ENCODE measurements around the gene MAP1LC3A. TPM values are rescaled to one million over a fixed set of nuclear protein-coding genes. Genes with fewer than 3 reads are reported as not detected.

The MAP1LC3A gene
- total RNA-seq, 6 experiments from 2014 or later: 14.4 to 39.6 (median 26.3) TPM

GRCh38 chr20:34571753-34572152, 13.2 kb downstream of the MAP1LC3A start:
- H3K36me3 ChIP-seq: no peaks in the 10 kb centered on the region
- no peak overlapping the region for H3K4me3 ChIP-seq
- H3K9me3 ChIP-seq: no peaks in the 10 kb centered on the region
- intact Hi-C loops (cut with DNase I): no loop called here
- DNase-seq (peak in 1 of 3 donors; percentile 32), ATAC-seq (no peak)
- TF ChIP-seq POLR2A (IDR thresholded peaks at IDR 0.05) (no peak), CTCF (IDR thresholded peaks at IDR 0.05) (no peak)
- H3K4me1 ChIP-seq: no peaks in the 10 kb centered on the region
- no peak overlapping the region for H3K27ac ChIP-seq
- WGBS (ENCODE audit: insufficient coverage, low coverage, low lambda C conversion rate, missing lambda C conversion rate): no CpG with 5 or more reads among the region's 5 CpGs
- H3K27me3 ChIP-seq: no peaks in the 10 kb centered on the region

GRCh38 chr20:34573541-34574300, 15.2 kb downstream of the MAP1LC3A start:
- ATAC-seq (no peak), DNase-seq (no peak)
- Histone ChIP-seq H3K27me3 (no peaks in the 10 kb centered on the region), H3K36me3 (no peaks in the 10 kb centered on the region), H3K4me1 (no peaks in the 10 kb centered on the region), H3K27ac (no peak overlapping the region), H3K9me3 (no peaks in the 10 kb centered on the region), H3K4me3 (no peak overlapping the region)
- 100% methylated on average over 3 of the region's 7 CpGs for WGBS (ENCODE audit: insufficient coverage, low coverage, low lambda C conversion rate, missing lambda C conversion rate)
- intact Hi-C loops (cut with DNase I): no loop called here
- no peak for TF ChIP-seq CTCF (IDR thresholded peaks at IDR 0.05)
- TF ChIP-seq POLR2A (IDR thresholded peaks at IDR 0.05): no peak

- intact Hi-C loops (cut with DNase I): no loop called here
- Histone ChIP-seq H3K4me3 (no peak overlapping the region), H3K9me3 (no peaks in the 10 kb centered on the region), H3K36me3 (no peaks in the 10 kb centered on the region), H3K27ac (no peak overlapping the region), H3K27me3 (no peaks in the 10 kb centered on the region), H3K4me1 (no peaks in the 10 kb centered on the region)
- TF ChIP-seq POLR2A (IDR thresholded peaks at IDR 0.05): no peak
- no peak for TF ChIP-seq CTCF (IDR thresholded peaks at IDR 0.05)
- 93% methylated on average over 3 of the region's 5 CpGs for WGBS (ENCODE audit: insufficient coverage, low coverage, low lambda C conversion rate, missing lambda C conversion rate)
- ATAC-seq (no peak), DNase-seq (peak in 1 of 3 donors; percentile 25)
Observed at GRCh38 chr20:34574426-34574825, 15.9 kb downstream of the MAP1LC3A start.

- Histone ChIP-seq H3K27ac (no peak overlapping the region), H3K4me1 (no peaks in the 10 kb centered on the region), H3K9me3 (no peaks in the 10 kb centered on the region), H3K4me3 (no peak overlapping the region), H3K36me3 (no peaks in the 10 kb centered on the region), H3K27me3 (no peaks in the 10 kb centered on the region)
- ATAC-seq: no peak
- intact Hi-C loops (cut with DNase I): no loop called here
- 85% methylated on average over 5 of the region's 6 CpGs for WGBS (ENCODE audit: insufficient coverage, low coverage, low lambda C conversion rate, missing lambda C conversion rate)
- peak in 1 of 3 donors; percentile 23 for DNase-seq
- TF ChIP-seq POLR2A (IDR thresholded peaks at IDR 0.05): no peak
- no peak for TF ChIP-seq CTCF (IDR thresholded peaks at IDR 0.05)
Observed at GRCh38 chr20:34574861-34575260, 16.3 kb downstream of the MAP1LC3A start.
